Esophagus squamous epithelium (tissue), 4 donors: ENCODE measurements around the gene ATP6V0C.
"Not testable (repeated sequence)": the region's sequence is repeated elsewhere in the genome, so short reads cannot be mapped to it uniquely, and the experiment has no call there.

Source experiments
- POLR2A ChIP-seq, 4 donors: fragments of 450-650 bp; IDR thresholded peaks; one replicate each; pipeline ENCODE4 v1.6.1; 2017; ENCODE audit warnings: antibody characterized with exemption in 4 of 4, mild to moderate bottlenecking in 4 of 4, moderate library complexity in 3 of 4
- TF ChIP-seq, protein P1 (sequence below), 6 experiments: fragments of 450-650 bp in 4 of 6; fragments of 200-600 bp in 2 of 6; sonication (generic) in 2 of 6; IDR thresholded peaks; one replicate each; pipeline ENCODE4 v1.5.1; 2016 to 2019; ENCODE audit warnings: antibody characterized with exemption in 6 of 6, mild to moderate bottlenecking in 4 of 6, moderate library complexity in 4 of 6

GRCh38 chr16:2560131-2560797, 46.5 kb downstream of the ATP6V0C start:
- TF ChIP-seq, protein P1, sequence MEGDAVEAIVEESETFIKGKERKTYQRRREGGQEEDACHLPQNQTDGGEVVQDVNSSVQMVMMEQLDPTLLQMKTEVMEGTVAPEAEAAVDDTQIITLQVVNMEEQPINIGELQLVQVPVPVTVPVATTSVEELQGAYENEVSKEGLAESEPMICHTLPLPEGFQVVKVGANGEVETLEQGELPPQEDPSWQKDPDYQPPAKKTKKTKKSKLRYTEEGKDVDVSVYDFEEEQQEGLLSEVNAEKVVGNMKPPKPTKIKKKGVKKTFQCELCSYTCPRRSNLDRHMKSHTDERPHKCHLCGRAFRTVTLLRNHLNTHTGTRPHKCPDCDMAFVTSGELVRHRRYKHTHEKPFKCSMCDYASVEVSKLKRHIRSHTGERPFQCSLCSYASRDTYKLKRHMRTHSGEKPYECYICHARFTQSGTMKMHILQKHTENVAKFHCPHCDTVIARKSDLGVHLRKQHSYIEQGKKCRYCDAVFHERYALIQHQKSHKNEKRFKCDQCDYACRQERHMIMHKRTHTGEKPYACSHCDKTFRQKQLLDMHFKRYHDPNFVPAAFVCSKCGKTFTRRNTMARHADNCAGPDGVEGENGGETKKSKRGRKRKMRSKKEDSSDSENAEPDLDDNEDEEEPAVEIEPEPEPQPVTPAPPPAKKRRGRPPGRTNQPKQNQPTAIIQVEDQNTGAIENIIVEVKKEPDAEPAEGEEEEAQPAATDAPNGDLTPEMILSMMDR (IDR thresholded peaks at IDR 0.05): not testable (repeated sequence)
- not testable (repeated sequence) for TF ChIP-seq POLR2A (IDR thresholded peaks at IDR 0.05)
